HEK293T (cell line): ENCODE data around the gene CBFA2T2.

Experiments used
- CTCF ChIA-PET: fragments of 350-600 bp; formaldehyde crosslinking; extraction: SDS; loops from one replicate; lab custom pipeline; 2021; ENCODE audit warnings: antibody characterized with exemption, inconsistent platforms; lab: Yijun Ruan, JAX
- POLR2A ChIA-PET: fragments of 350-600 bp; formaldehyde crosslinking; extraction: SDS; loops from one replicate; lab custom pipeline; 2020; ENCODE audit warnings: antibody characterized with exemption, inconsistent platforms; lab: Yijun Ruan, JAX
- DNase-seq: peaks from one replicate; pipeline ENCODE4 v3.0.0; 2012; ENCODE audit warnings: mixed read lengths; ENCODE audit errors: extremely low spot score
- ARNT ChIP-seq: fragments of 450-650 bp; IDR thresholded peaks from 2 replicates; pipeline ENCODE4 v1.6.1; 2017; ENCODE audit warnings: mild to moderate bottlenecking
- BHLHE40 ChIP-seq: fragments of 450-650 bp; IDR thresholded peaks from 2 replicates; pipeline ENCODE4 v1.6.1; 2016; ENCODE audit warnings: mild to moderate bottlenecking, moderate library complexity, borderline replicate concordance
- CTBP1 ChIP-seq: fragments of 450-650 bp; IDR thresholded peaks from 2 replicates; pipeline ENCODE4 v1.6.1; 2016; ENCODE audit warnings: borderline replicate concordance
- ELF4 ChIP-seq: fragments of 450-650 bp; IDR thresholded peaks from 2 replicates; pipeline ENCODE4 v1.6.1; 2017; ENCODE audit warnings: antibody characterized with exemption
- FOXA1 ChIP-seq: fragments of 450-650 bp; IDR thresholded peaks from 2 replicates; pipeline ENCODE4 v1.6.1; 2016; ENCODE audit warnings: mild to moderate bottlenecking
- FOXK2 ChIP-seq: fragments of 450-650 bp; IDR thresholded peaks from 2 replicates; pipeline ENCODE4 v1.6.1; 2016; ENCODE audit warnings: mild to moderate bottlenecking
- FOXM1 ChIP-seq: fragments of 450-650 bp; IDR thresholded peaks from 2 replicates; pipeline ENCODE4 v1.6.1; 2017; ENCODE audit warnings: mild to moderate bottlenecking, borderline replicate concordance
- HDGF ChIP-seq: fragments of 450-650 bp; IDR thresholded peaks from 2 replicates; pipeline ENCODE4 v1.6.1; 2017; ENCODE audit warnings: antibody characterized with exemption, borderline replicate concordance
- L3MBTL2 ChIP-seq: fragments of 450-650 bp; conservative IDR thresholded peaks from 2 replicates; pipeline ENCODE4 v1.6.1; 2016; ENCODE audit warnings: mild to moderate bottlenecking
- LEF1 ChIP-seq: fragments of 450-650 bp; IDR thresholded peaks from 2 replicates; pipeline ENCODE4 v1.6.1; 2017; ENCODE audit warnings: mild to moderate bottlenecking, borderline replicate concordance
- NFRKB ChIP-seq: fragments of 450-650 bp; IDR thresholded peaks from 2 replicates; pipeline ENCODE4 v1.6.1; 2016; ENCODE audit warnings: mild to moderate bottlenecking, moderate library complexity
- PKNOX1 ChIP-seq: fragments of 450-650 bp; IDR thresholded peaks from 2 replicates; pipeline ENCODE4 v1.6.1; 2016
- SP1 ChIP-seq: fragments of 450-650 bp; IDR thresholded peaks from 2 replicates; pipeline ENCODE4 v1.6.1; 2017
- SUZ12 ChIP-seq: fragments of 450-650 bp; IDR thresholded peaks from 2 replicates; pipeline ENCODE4 v1.6.1; 2016; ENCODE audit warnings: mild to moderate bottlenecking
- TARDBP ChIP-seq: fragments of 450-650 bp; IDR thresholded peaks from 2 replicates; pipeline ENCODE4 v1.6.1; 2016
- ZNF384 ChIP-seq: fragments of 450-650 bp; IDR thresholded peaks from 2 replicates; pipeline ENCODE4 v1.6.1; 2016

Gene CBFA2T2

DNA sequence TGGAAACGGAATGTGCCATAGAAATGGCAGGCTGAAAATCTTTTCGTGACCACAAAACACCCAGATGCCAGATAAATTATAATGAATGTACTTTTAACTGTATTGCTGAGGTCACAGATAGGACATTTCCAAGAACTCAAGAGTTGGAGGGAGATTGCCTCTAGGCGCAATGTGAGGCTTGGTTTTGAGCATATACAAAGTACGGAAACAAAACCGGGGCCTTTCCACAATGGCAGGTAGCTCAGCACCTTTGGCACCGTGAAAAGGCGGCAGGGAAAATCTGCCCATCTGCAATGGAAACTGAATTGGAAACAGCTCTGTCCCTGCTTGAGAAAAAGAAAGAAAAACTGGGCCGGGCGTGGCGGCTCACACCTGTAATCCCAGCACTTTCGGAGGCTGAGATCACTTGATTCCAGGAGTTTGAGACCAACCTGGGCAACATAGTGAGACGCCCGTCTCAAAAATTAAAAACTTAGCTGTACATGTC is 161.7 kb downstream of the CBFA2T2 start:
- ChIA-PET POLR2A (interaction anchor here (1.3 kb wide), 1 partner anchor 12 kb away, joined by 6 read pairs; no protein-coding TSS in a partner anchor), CTCF (no interaction called here)
- TF ChIP-seq LEF1 (no peak), NFRKB (no peak), FOXA1 (no peak), ZNF384 (no peak), HDGF (no peak), SP1 (no peak), FOXM1 (no peak), BHLHE40 (no peak), ARNT (no peak), SUZ12 (no peak), PKNOX1 (no peak), TARDBP (no peak), FOXK2 (no peak), CTBP1 (no peak)

GRCh38 chr20:33653218-33653899 is 163.5 kb downstream of the CBFA2T2 start:
- peak; percentile 82 for DNase-seq
- TF ChIP-seq HDGF (no peak), TARDBP (no peak), FOXA1 (no peak), SUZ12 (no peak), LEF1 (no peak)
- CTCF ChIA-PET = interaction anchor here (0.9 to 1.4 kb wide), 5 partner anchors 9 to 196 kb away, joined by 3 to 5 read pairs (median 4); no protein-coding TSS in a partner anchor
- POLR2A ChIA-PET = interaction anchor here (0.6 to 3.1 kb wide), 4 partner anchors 11 to 196 kb away, joined by 3 to 23 read pairs (median 3); partner anchors contain the start of gene C20orf144

More for the DNA sequence above, 161.7 kb downstream of the CBFA2T2 start:
- DNase-seq = no peak

DNA sequence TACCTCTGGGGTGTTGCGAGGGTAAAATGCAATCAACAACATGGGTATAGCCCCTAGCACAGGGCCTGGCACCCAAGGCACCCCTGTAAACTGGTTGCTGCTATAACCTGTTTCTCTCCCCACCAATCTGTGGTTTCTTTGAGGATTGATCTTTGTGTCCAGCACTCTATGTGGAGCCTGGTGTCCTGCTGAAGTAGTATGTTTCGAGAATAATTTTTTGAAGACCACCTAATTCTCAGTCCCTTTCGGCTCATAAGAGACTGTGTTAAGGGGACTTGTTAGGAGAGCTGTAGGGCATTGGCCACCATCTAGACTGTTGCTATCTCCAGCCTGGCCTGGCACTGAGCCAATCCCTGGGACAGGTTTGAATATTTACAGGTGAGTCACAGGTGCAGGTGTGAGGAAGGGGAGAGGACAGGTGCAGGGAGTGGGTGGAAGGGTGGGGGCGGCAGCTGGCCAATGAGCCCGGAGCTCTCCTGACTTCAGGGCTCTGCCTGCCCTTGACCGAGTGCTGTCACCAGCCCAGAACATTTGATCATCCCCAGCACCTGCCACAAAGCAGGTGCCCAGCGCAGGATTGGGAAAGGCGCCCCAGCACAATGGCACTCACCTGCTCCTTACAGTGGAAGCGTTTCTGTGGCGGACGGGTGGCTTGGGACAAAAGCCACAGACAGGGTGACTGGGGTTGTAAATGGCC is 164.2 kb downstream of the CBFA2T2 start:
- ChIA-PET CTCF (interaction anchor here (0.9 to 1.0 kb wide), 4 partner anchors 9 to 138 kb away, joined by 3 to 5 read pairs (median 4); no protein-coding TSS in a partner anchor), POLR2A (interaction anchor here (0.6 to 3.1 kb wide), 3 partner anchors 10 to 139 kb away, joined by 3 to 23 read pairs (median 3); partner anchors contain the start of gene C20orf144)
- TF ChIP-seq FOXK2 (no peak), SUZ12 (no peak), FOXM1 (no peak), BHLHE40 (no peak), ZNF384 (no peak), CTBP1 (no peak), LEF1 (no peak), SP1 (no peak), ARNT (no peak), PKNOX1 (no peak), HDGF (no peak), ELF4 (no peak), FOXA1 (no peak), TARDBP (no peak), NFRKB (no peak), L3MBTL2 (no peak)
- no peak for DNase-seq

- DNase-seq = no peak
- ChIA-PET POLR2A (interaction anchor here (3.1 kb wide), 1 partner anchor 9 kb away, joined by 23 read pairs; the partner anchor contains the start of gene C20orf144), CTCF (no interaction called here)
- TF ChIP-seq HDGF (no peak), NFRKB (no peak), FOXA1 (no peak)
Measured at GRCh38 chr20:33654680-33655161, 164.8 kb downstream of the CBFA2T2 start.

DNA sequence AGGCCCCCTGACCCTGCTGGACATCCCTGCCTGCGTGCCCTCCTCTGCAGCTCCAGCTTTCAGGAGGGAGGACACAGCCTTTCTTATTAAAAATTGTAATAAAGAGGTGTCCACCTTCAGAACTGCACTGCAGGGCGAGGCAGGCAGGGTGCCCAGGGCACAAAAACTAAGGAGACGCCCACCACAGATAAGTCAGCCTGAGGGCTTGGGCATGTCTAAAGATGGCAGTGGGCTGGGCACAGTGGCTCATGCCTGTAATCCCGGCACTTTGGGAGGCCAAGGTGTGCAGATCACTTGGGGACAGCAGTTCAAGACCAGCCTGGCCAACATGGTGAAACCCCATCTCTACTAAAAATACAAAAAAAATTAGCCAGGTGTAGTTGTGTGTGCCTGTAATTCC is 165.3 kb downstream of the CBFA2T2 start:
- POLR2A ChIA-PET = interaction anchor here (3.1 kb wide), 1 partner anchor 9 kb away, joined by 23 read pairs; the partner anchor contains the start of gene C20orf144
- no peak for DNase-seq
- CTCF ChIA-PET = no interaction called here
- no peak for TF ChIP-seq LEF1
- TF ChIP-seq FOXK2 = no peak
- TF ChIP-seq FOXA1 = no peak
- TF ChIP-seq FOXM1 = no peak
- TF ChIP-seq BHLHE40 = no peak
- no peak for TF ChIP-seq NFRKB
- no peak for TF ChIP-seq PKNOX1
- TF ChIP-seq HDGF = no peak
- TF ChIP-seq L3MBTL2 = no peak
- TF ChIP-seq ARNT = no peak
- no peak for TF ChIP-seq ELF4
- TF ChIP-seq SUZ12 = no peak
